GM18951 (cell line): ENCODE results near the gene SGMS1.

Source experiments
- POLR2A ChIP-seq: IDR thresholded peaks from 4 replicates; pipeline ENCODE4 v1.6.1; 2011; ENCODE audit warnings: mild to moderate bottlenecking; ENCODE audit not compliant: insufficient read length, insufficient read depth; ENCODE audit errors: extremely low read depth
- in situ Hi-C: fragments of 300-500 bp; cut with MboI; formaldehyde crosslinking; loops from one replicate; pipeline ENCODE4 v1.12.0; 2022; ENCODE audit warnings: low sequenced_read_pairs, mixed read lengths, inconsistent platforms; ENCODE audit not compliant: unreplicated experiment

Gene SGMS1

DNA sequence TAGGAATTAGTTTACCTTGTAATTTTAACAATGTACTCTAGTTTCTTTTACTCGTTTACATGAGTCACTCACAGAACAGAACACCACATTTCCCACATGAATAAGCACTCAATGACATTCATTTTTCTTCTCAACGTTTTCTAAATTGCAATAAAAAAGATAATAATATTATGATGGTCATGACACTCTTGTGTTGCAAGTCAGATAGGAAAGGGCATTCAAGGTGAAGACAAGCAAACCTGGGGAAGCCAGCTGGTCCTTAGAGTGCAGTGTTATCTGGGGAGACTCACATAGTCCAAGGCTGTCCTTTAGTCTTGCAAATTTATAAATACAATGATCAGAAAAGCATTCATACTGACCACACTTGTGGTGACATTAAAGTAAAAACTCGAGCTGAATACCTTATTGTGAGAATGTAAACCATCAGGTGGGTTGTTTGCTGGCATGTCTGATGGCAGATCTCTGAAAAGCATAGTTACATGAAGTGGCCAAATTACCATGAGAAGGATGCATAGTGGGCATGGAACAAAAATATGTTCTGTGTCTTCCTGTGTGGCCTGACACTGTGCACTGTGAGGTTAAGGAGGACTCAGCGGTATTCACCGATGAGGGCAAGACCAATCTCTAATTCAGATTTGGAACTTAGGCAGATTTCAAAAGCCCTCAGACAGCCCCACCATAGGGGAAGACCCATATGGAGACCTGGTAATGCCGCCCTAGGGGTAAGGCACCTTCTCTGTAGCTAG lies 213.5 kb downstream of the SGMS1 start:
- no peak for TF ChIP-seq POLR2A
- in situ Hi-C loops = no loop called here

DNA sequence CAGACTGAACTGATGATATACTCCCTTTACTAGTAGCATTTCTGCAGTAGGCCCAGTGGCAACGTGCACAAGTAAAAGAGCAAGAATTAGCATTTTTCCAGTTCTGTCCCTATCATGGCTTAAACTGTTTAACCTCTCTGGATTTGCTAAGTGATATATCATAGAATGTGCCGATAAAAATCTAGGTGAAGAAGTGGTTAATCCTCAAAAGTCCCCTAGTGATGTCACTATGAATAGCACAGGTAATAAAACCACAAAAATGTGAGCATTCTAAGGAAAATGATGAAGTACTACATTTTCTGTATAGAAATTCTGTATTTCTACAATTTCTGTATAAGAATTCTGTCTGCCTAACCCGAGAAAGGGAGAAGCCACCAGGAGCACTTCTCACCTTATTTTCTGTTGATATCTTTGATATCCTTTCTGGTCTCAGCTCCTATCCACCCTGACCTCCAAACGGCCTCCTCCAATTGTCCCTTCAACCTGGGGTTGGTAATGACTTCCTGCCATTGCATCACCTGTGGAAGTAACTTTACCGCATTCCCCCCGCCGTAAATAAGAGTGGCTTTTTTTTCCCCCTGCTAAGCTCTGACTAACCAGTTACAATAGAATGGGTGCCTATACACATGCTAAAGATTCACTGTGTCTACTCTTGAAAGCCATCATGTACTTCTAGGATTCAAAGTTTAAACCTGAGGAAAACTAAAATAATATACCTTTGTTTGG lies 216.5 kb downstream of the SGMS1 start:
- in situ Hi-C loops = no loop called here
- no peak for TF ChIP-seq POLR2A

DNA sequence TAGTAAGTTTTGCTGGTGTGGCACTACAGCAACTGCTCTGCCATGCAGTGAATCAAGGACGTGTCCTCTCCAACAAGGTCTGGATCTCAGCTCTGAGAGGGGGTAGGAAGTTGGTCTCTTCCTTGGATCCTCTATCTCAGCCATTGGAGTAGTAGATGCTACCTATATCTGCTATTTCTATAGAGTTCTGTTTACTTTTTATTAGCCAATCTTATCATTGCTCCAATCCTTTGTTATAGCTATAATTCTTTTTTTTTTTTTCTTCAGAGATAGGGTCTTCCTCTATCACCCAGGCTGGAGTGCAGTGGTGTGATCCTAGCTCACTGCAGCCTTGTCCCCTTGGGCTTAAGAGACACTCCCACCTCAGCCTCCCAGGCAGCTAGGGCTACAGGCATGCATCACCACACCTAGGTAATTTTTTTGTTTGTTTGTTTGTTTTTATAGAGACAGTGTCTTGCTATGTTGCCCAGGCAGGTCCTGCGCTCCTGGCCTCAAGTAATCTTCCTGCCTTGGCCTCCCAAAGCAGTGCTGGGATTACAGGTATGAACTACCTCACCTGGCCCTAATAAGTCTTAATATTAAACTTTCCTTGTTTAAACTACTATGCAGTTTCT lies 217.2 kb downstream of the SGMS1 start:
- TF ChIP-seq POLR2A = no peak
- in situ Hi-C loops = no loop called here

DNA sequence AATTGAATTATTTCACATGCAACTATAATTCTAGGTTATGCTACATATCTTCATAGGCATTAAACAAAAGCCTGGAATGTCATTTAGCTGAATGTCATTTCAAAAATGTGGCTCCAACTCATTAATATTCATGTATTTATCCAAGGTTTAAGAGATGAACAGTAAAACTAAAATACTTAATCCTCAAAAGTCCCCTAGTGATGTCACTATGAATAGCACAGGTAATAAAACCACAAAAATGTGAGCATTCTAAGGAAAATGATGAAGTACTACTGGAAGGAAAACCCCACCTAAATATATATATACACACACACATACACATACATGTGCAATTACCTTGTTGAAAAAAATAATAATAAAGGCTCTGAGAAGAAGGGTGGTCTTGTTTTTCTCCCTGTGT lies 218.0 kb downstream of the SGMS1 start:
- TF ChIP-seq POLR2A = no peak

DNA sequence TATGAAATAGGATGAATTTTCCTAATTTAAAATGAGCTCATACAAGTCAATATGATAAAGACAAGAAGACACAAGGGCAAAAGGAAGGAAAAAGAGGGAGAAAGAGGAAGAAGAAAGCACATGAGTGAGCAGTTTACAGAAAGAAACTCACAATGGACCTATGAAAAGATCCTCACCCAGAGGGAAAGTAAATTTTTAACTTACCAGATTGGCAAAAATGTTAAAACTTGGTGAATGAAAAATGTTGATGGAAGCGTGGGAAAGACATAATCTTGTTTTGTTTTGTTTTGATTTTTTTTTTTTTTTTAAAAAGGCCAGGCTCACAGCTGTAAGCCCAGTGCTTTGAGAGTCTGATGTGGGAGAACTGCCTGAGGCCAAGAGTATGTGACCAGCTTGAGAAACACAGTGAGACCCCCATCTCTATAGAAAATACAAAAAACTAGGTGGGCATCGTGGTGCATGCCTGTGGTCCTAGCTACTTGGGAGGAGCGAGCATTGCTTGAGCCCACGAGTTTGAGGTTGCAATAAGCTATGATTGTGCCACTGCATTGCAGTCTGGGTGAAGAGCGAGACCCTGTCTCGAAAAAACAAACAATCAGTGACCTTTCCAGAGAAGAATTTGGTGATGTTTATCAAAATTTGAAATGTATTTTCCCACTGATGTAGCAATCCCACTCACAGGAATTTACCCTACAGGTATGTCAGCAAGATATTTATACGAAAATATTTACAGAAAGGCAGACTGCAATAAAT lies 219.6 kb downstream of the SGMS1 start:
- in situ Hi-C loops = no loop called here
- TF ChIP-seq POLR2A = no peak

More for the DNA sequence above, 218.0 kb downstream of the SGMS1 start:
- in situ Hi-C loops = no loop called here

DNA sequence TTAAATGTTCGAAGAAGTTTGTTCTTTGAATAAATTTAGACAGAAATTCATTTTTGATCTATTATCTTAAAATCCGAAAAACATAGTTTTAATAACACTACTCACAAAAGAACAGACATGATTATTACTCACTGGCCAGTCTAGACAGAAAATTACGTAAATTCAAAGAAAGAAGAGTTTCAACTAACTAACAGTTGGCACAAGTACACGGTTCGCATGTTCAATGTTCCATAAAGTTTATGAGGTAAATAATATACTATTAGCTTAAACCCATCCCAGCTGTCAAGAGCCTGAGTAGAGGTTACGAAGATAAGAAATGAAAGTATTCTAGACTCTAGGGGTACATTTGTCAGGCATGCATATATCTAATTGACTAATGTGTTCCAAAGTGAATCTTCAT lies 220.7 kb downstream of the SGMS1 start:
- no peak for TF ChIP-seq POLR2A
- in situ Hi-C loops = no loop called here

DNA sequence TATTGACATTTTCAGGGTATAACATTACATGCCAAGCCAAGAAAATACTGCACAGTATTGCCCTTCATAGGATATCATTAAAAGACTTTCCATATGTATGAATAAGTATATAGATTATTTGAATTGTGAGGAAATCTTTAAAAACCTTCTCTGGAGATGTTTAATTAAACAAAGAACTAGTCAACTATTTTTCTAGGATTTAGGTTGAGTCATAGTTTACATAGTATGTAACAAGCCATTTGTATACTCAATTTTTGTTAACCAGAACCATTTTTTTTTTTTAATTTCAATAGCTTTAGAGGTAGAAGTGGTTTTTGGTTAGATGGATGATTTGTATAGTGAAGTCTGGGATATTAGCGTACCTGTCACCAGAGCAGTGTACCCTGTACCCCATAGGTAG lies 221.3 kb downstream of the SGMS1 start:
- in situ Hi-C loops = no loop called here
- TF ChIP-seq POLR2A = no peak

DNA sequence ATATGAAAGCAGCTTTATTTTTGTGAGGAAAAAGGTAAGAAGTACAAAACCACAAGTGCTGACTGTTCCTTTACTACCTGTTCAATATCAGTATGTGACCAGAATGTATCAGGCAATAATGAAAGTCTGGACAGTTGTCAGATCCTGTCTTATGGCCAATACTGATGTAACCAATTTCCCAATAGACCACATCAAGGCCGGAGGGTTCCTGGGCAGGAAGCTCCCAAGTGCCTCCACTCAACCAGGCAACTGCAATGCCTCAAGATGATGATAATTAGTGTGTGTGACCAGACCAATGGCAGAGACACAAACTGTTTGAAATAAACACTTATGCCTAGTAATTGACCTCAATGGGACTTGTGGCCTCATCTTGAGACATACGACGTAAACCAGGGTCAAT lies 223.1 kb downstream of the SGMS1 start:
- no peak for TF ChIP-seq POLR2A
- in situ Hi-C loops = no loop called here

DNA sequence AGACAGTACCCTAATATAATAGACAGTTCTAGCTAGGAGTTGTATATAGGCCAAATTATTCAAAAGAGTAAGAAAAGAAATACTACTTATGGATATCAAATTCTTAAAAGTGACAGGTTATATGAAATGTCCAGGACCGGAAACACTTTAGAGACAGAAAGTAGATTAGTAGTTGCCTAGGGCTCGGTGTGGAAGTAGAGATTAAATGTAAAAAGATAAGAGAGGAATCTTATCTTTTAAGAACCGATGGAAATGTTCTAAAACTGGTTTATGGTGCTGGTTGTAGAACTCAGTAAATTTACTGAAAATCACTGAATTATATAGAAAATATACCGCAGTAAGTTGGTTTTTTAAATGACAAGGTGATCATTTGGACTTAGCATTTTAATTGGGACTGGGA lies 224.9 kb downstream of the SGMS1 start:
- no peak for TF ChIP-seq POLR2A
- in situ Hi-C loops = no loop called here

DNA sequence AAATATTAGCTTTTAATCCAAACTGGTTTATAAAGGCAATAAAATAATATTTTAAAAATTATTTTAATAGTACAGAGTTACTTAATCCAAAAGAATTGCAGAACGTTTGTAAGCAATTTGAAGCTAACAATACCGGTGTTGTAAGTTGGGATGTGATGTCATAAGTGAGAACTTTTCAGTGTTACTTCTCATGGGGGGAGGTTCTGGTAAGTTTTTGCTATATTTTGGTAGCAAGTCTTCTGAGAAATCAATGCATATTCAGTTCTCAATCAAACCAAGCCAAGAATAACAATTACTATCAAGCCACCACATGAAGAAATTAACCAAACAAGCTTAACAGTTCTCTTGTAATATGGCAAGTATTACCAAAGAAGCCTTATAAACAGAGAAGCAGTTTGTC lies 225.4 kb downstream of the SGMS1 start:
- no peak for TF ChIP-seq POLR2A
- in situ Hi-C loops = no loop called here

DNA sequence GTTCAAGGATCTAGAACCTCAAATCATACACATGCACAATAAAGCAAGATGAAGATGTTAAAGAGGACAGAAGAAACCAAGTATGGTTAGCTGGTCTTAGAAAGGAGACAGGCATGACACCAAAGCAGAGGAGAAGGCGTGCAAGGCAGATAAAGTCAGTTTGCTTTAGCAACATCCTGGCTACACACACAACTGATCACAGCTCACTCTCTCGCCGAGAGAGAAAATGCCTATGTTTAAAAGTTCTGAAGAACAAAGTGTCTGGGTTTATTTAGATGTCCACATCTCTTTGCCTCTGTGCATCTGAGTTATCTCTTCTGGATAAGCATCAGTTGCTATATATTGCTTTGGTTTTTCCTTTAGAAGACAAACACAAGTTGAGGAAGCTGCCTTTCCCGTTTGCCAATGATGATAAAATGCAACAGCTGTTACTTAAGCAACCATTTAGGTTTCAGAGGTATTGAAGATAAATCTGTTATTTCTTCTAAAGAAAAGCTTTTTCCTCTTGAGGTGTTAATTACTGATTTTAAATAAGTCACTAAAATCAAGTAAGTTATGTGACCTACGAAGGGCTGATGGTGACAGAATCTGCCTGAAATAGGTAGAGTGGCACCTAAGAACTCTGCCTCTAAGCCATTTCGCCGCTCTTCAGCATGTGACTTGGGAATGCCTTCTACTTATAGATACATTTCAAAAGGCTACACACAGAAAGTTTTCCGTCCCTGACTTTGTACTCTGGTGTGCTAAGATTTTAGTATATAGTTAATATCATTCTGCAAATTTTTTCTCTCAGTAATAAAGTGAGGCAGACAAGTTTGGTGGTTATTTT lies 226.2 kb downstream of the SGMS1 start:
- in situ Hi-C loops = no loop called here
- TF ChIP-seq POLR2A = no peak

DNA sequence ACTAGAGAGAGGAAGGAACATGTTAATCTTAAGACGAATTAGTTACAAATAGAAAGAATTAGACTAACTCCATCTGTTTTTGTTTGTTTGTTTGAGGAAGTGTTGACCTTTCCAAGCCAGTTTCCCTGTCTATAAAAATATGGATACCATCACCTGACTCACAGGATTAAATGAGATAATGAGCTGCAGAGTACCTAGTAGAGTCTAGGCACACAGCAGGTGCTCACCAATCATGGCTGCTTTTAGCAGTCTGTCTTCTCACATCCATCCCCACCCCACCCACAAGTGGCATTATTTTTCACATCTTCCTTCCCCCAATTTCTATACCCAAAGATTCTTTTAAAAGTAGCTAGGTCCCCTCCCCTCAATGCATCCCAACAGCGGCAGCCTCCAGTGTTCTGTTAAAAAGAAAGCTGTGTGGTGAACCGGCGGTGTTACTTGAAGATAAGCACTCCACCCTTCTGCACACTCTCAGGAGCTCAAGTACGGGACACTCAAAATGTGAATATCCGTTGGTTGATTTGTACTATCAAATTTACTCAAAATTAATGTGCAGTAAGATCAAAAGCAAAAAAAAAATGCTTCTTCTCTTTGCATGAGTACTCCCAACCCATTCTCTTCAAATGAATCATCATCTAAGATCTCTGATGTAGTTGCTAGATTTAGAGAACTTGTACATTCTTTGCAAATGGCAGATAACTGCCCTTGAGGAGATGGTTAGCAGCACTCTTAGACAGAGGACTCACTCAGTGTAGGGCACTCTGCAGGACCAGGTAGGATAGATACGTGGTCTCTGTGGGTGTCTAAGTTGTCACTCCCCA lies 227.1 kb downstream of the SGMS1 start:
- in situ Hi-C loops = no loop called here
- TF ChIP-seq POLR2A = no peak
